Fibroblast of lung (primary cell): ENCODE results near the gene SECISBP2L. TPM values are rescaled to one million over a fixed set of nuclear protein-coding genes. Genes with fewer than 3 reads are reported as not detected.

Source experiments
- DNase-seq, 2 donors: peaks; one replicate each; pipeline versions ENCODE4 v3.0.0 to v3.0.0-alpha.2; 2010; ENCODE audit warnings: low read depth in 2 of 2
- H2AFZ ChIP-seq: 2 replicates; pipeline ENCODE4 v1.5.1; 2012; ENCODE audit warnings: low read length, control low read depth, inconsistent platforms
- H3K27ac ChIP-seq: 2 replicates; pipeline ENCODE4 v1.5.1; 2011; ENCODE audit warnings: low read length, control low read depth; ENCODE audit not compliant: insufficient read depth
- H3K27me3 ChIP-seq: 2 replicates; pipeline ENCODE4 v1.5.1; 2011; ENCODE audit warnings: mild to moderate bottlenecking, low read length; ENCODE audit not compliant: control insufficient read depth, insufficient read depth
- H3K36me3 ChIP-seq: 2 replicates; pipeline ENCODE4 v1.5.1; 2011; ENCODE audit warnings: low read length; ENCODE audit not compliant: control insufficient read depth, insufficient read depth
- H3K4me1 ChIP-seq: 2 replicates; pipeline ENCODE4 v1.5.1; 2011; ENCODE audit warnings: low read length; ENCODE audit not compliant: control insufficient read depth, insufficient read depth; ENCODE audit errors: extremely low read depth
- H3K4me2 ChIP-seq: 2 replicates; pipeline ENCODE4 v1.5.1; 2011; ENCODE audit warnings: low read length, control low read depth; ENCODE audit not compliant: insufficient read depth; ENCODE audit errors: extremely low read depth
- H3K4me3 ChIP-seq, 4 experiments: fragments of 200-600 bp in 1 of 4; sonication (generic) in 1 of 4; replicated peaks in 1 of 4; 2 replicates each; pipeline ENCODE4 v1.5.1; 2011 to 2016; ENCODE audit warnings: low read length in 4 of 4, low read depth in 3 of 4, mild to moderate bottlenecking in 3 of 4, control low read depth in 2 of 4, inconsistent platforms in 1 of 4, mixed read lengths in 1 of 4; ENCODE audit not compliant: insufficient read depth in 1 of 4; ENCODE audit errors: control extremely low read depth in 1 of 4
- H3K79me2 ChIP-seq: 2 replicates; pipeline ENCODE4 v1.5.1; 2012; ENCODE audit warnings: mild to moderate bottlenecking, low read length, inconsistent platforms; ENCODE audit not compliant: control insufficient read depth, insufficient read depth
- H3K9ac ChIP-seq: 2 replicates; pipeline ENCODE4 v1.5.1; 2011; ENCODE audit warnings: mild to moderate bottlenecking, low read length, control low read depth; ENCODE audit not compliant: insufficient read depth
- H3K9me3 ChIP-seq: 2 replicates; pipeline ENCODE4 v1.5.1; 2012; ENCODE audit warnings: low read depth, low read length; ENCODE audit not compliant: control insufficient read depth, insufficient read depth
- H4K20me1 ChIP-seq: 2 replicates; pipeline ENCODE4 v1.5.1; 2011; ENCODE audit warnings: low read length; ENCODE audit not compliant: control insufficient read depth, insufficient read depth; ENCODE audit errors: extremely low read depth
- CTCF ChIP-seq, 2 donors: IDR thresholded peaks in 1 of 2; conservative IDR thresholded peaks in 1 of 2; 1 replicate in 1 of 2; 2 replicates in 1 of 2; pipeline ENCODE4 v1.5.1; 2011 to 2012; ENCODE audit warnings: low read length in 2 of 2, control low read depth in 1 of 2, inconsistent platforms in 1 of 2, low read depth in 1 of 2, mild to moderate bottlenecking in 1 of 2
- EZH2 ChIP-seq: IDR thresholded peaks from 2 replicates; pipeline ENCODE4 v1.5.1; 2012; ENCODE audit warnings: low read length, control low read depth, mild to moderate bottlenecking; ENCODE audit errors: missing control alignments
- polyA plus RNA-seq, 2 donors: library from polyadenylated mRNA; depleted of rRNA in 1 of 2; stranded (reverse) in 1 of 2; unstranded in 1 of 2; fragments of >200 nt; gene quantifications; 2 replicates each; pipeline ENCODE4 v1.2.1, GENCODE V29; 2011 to 2012; ENCODE audit warnings: missing spikeins in 1 of 2
- total RNA-seq: library from RNA; depleted of rRNA; stranded (reverse); fragments of >200 nt; gene quantifications from 2 replicates; pipeline ENCODE4 v1.2.1, GENCODE V29; 2014

SECISBP2L gene
- total and polyA plus RNA-seq, 2 donors (not counting 1 experiment from before 2014, with no cell fraction given): 25.7 to 44.3 TPM

GRCh38 chr15:49064884-49065283 lies 18.6 kb upstream of the SECISBP2L start:
- H3K36me3 ChIP-seq: no peaks in the 10 kb centered on the region
- no peaks in the 10 kb centered on the region for H3K27me3 ChIP-seq
- no peaks in the 10 kb centered on the region for H4K20me1 ChIP-seq
- H2AFZ ChIP-seq: no peak overlapping the region
- no peaks in the 10 kb centered on the region for H3K9me3 ChIP-seq
- H3K4me1 ChIP-seq: peaks cover 5% of the 10 kb centered on the region
- DNase-seq: no peak
- no peak overlapping the region for H3K4me2 ChIP-seq
- H3K9ac ChIP-seq: no peak overlapping the region
- H3K27ac ChIP-seq: no peak overlapping the region
- TF ChIP-seq CTCF (conservative IDR thresholded peaks at IDR 0.05 in 1 of 2, IDR thresholded peaks at IDR 0.05 in 1 of 2; ENCODE audit: low read depth in 1 of 2, low read length in 2 of 2): no peak
- no peak for TF ChIP-seq EZH2
- H3K4me3 ChIP-seq: no peak overlapping the region
- H3K79me2 ChIP-seq: no peaks in the 10 kb centered on the region

- no peak for TF ChIP-seq EZH2
- no peak for TF ChIP-seq CTCF (conservative IDR thresholded peaks at IDR 0.05 in 1 of 2, IDR thresholded peaks at IDR 0.05 in 1 of 2; ENCODE audit: low read depth in 1 of 2, low read length in 2 of 2)
- no peak overlapping the region for H3K4me2 ChIP-seq
- H3K27ac ChIP-seq: no peak overlapping the region
- no peak overlapping the region for H3K9ac ChIP-seq
- H3K36me3 ChIP-seq: no peaks in the 10 kb centered on the region
- H2AFZ ChIP-seq: no peak overlapping the region
- H3K9me3 ChIP-seq: no peaks in the 10 kb centered on the region
- H3K4me3 ChIP-seq: no peak overlapping the region
- no peaks in the 10 kb centered on the region for H3K27me3 ChIP-seq
- H3K4me1 ChIP-seq: peaks cover 5% of the 10 kb centered on the region
- DNase-seq: no peak
- H4K20me1 ChIP-seq: no peaks in the 10 kb centered on the region
- no peaks in the 10 kb centered on the region for H3K79me2 ChIP-seq
Observed at GRCh38 chr15:49064281-49064653, 18.0 kb upstream of the SECISBP2L start.

- Histone ChIP-seq H3K27me3 (no peaks in the 10 kb centered on the region), H3K9ac (no peak overlapping the region), H3K4me1 (peaks cover 5% of the 10 kb centered on the region), H2AFZ (no peak overlapping the region), H4K20me1 (no peaks in the 10 kb centered on the region), H3K4me3 (no peak overlapping the region), H3K27ac (no peak overlapping the region), H3K4me2 (no peak overlapping the region), H3K36me3 (no peaks in the 10 kb centered on the region), H3K79me2 (no peaks in the 10 kb centered on the region), H3K9me3 (no peaks in the 10 kb centered on the region)
- no peak for DNase-seq
- TF ChIP-seq EZH2 (no peak), CTCF (conservative IDR thresholded peaks at IDR 0.05 in 1 of 2, IDR thresholded peaks at IDR 0.05 in 1 of 2; ENCODE audit: low read depth in 1 of 2, low read length in 2 of 2) (no peak)
Observed at GRCh38 chr15:49063402-49064280, 17.4 kb upstream of the SECISBP2L start.
